HUES48 (cell line): Measurements from ENCODE around the gene LRFN4.

ENCODE experiments used
- H3K27ac ChIP-seq: one replicate; pipeline ENCODE4 v1.7.0; 2013; ENCODE audit warnings: low read depth, low read length, inconsistent platforms
- H3K27me3 ChIP-seq: 2 replicates; pipeline ENCODE4 v1.6.1; 2013; ENCODE audit warnings: mild to moderate bottlenecking, low read length; ENCODE audit not compliant: control insufficient read depth, insufficient read depth
- H3K36me3 ChIP-seq: 2 replicates; pipeline ENCODE4 v1.6.1; 2013; ENCODE audit warnings: low read length; ENCODE audit not compliant: control insufficient read depth, insufficient read depth
- H3K4me1 ChIP-seq: 2 replicates; pipeline ENCODE4 v1.6.1; 2013; ENCODE audit warnings: mild to moderate bottlenecking, low read length; ENCODE audit not compliant: control insufficient read depth, insufficient read depth
- H3K4me3 ChIP-seq: 2 replicates; pipeline ENCODE4 v1.5.1; 2013; ENCODE audit warnings: mild to moderate bottlenecking, low read depth, low read length
- H3K9ac ChIP-seq: 2 replicates; pipeline ENCODE4 v1.6.1; 2013; ENCODE audit warnings: mild to moderate bottlenecking, low read depth, low read length, moderate library complexity
- H3K9me3 ChIP-seq: 2 replicates; pipeline ENCODE4 v1.6.1; 2013; ENCODE audit warnings: low read length; ENCODE audit not compliant: control insufficient read depth, insufficient read depth

LRFN4 gene

DNA sequence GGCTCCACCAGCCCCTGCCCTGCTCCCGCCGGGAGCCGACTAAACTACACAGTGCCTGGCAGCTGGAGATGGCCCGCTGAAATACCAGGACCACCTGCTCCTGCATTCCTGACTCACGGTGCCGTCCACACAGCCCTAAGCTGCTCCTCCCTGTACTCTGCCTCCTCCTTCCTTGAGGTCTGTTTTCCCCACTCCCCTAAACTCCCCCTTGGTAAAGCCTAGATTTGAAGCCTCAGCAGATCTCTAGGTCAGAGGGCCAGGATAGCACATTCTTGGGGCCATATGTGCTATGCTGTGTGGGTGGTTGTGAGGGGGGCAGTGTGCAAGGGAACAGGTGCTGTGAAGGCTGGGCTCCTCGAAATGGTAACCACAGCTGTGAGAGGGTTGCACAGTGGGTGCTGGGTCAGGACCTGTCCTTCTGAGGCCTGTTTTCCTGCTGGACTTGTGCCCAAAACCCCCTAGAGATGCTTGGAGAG, 9.7 kb downstream of the LRFN4 start:
- Histone ChIP-seq H3K9me3 (no peaks in the 10 kb centered on the region), H3K9ac (no peak overlapping the region), H3K27ac (no peak overlapping the region), H3K4me1 (peaks cover 5% of the 10 kb centered on the region), H3K36me3 (peaks cover 2% of the 10 kb centered on the region; the same call in 1 of the 2 replicates), H3K27me3 (no peaks in the 10 kb centered on the region), H3K4me3 (no peak overlapping the region)

DNA sequence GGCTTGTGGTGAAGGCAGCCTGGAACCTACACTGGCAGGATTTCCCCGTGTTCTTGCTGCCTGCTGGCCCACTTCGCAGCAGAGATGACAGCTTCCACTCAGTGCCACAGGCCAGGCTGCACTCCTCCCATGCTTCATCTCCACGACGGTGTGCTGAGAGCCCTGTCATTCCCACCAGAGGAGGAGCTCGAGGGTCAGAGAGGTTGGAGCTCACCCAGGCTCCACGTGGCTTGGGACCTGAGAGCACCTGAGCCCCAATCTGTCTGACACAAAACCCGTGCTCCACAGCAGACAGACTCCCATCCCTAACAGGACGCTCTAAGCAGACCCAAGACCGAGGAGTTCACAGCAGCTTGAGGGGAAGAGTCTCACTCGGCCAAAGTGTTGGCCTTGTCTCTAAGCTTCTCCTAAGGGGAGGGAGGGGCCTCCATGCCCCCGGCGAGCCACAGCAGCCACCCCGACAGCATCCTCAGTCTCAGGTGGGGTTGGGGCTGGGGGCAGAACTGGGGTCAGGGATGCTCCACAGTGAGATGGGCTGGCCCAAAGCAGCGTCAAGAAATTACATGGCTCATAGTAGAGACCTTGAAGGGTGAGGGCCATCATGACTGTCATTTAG, 10.7 kb downstream of the LRFN4 start:
- Histone ChIP-seq H3K9ac (no peak overlapping the region), H3K4me3 (no peak overlapping the region), H3K4me1 (peaks cover 5% of the 10 kb centered on the region), H3K36me3 (peaks cover 2% of the 10 kb centered on the region; the same call in 1 of the 2 replicates), H3K27me3 (no peaks in the 10 kb centered on the region), H3K27ac (no peak overlapping the region), H3K9me3 (no peaks in the 10 kb centered on the region)

- H3K27ac ChIP-seq = no peak overlapping the region
- no peaks in the 10 kb centered on the region for H3K9me3 ChIP-seq
- H3K27me3 ChIP-seq = no peaks in the 10 kb centered on the region
- no peak overlapping the region for H3K4me3 ChIP-seq
- peaks cover 2% of the 10 kb centered on the region; the same call in 1 of the 2 replicates for H3K36me3 ChIP-seq
- H3K4me1 ChIP-seq = peaks cover 5% of the 10 kb centered on the region
- H3K9ac ChIP-seq = no peak overlapping the region
These were observed 11.3 kb downstream of the LRFN4 start for GRCh38 chr11:66868082-66868725.

DNA sequence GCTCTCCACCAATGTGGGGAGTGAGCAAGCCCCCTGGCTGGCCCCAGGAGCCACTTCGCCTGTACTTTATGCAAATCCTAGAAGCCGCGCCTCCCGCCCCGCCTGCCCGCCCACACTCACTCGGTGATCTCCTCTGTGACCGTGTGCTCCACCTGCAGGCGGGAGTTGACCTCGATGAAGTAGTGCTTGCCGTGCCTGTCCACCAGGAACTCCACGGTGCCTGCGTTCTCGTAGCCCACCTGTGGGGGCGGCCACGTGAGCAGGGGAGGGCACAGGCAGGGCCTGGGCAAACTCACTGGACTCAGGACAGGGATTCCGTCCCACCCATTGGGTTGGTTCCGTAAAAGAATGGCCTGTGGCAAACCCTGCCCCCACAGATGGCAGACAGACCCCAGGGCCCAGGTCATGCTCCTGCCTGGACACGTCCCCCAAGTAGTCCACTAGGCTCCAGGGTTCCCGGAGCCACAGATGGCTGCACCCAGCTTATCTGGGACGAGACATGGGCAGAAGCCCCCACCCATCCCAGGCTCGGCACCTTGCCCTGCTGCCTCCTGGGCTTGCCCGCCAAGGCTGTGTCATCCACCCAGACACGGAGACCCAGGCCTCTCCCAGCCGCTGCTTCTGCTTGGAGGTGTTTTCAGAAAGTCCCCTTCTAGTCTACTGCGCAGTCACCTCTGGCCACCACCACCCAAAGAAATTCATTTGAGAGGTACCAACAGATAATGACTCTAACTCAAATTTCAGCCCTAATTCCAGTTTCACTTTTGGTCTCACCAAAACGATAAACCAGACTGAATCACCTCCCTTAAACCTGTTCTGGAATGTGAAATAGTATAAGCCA, 12.1 kb downstream of the LRFN4 start:
- Histone ChIP-seq H3K9ac (no peak overlapping the region), H3K4me3 (no peak overlapping the region), H3K4me1 (peaks cover 5% of the 10 kb centered on the region), H3K27me3 (no peaks in the 10 kb centered on the region), H3K27ac (no peak overlapping the region), H3K9me3 (no peaks in the 10 kb centered on the region), H3K36me3 (peaks cover 2% of the 10 kb centered on the region; the same call in 1 of the 2 replicates)

DNA sequence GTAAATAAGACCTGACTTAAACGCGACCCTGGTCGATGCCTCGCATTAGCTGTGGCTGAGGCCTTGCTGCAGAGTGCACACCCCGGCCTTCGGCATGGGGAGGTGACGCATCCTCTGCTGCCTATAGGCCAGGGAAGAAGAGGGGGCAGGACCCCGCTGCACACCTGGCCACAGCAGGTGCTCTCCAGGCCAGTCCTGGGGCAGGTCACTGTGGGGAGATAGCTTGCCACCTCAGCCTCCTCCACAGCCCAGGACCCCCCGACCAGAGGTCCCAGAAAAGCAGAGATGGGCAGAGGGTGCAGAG, 12.7 kb downstream of the LRFN4 start:
- Histone ChIP-seq H3K36me3 (peaks cover 2% of the 10 kb centered on the region; the same call in 1 of the 2 replicates), H3K9me3 (no peaks in the 10 kb centered on the region), H3K27ac (no peak overlapping the region), H3K9ac (no peak overlapping the region), H3K4me1 (peaks cover 5% of the 10 kb centered on the region), H3K27me3 (no peaks in the 10 kb centered on the region), H3K4me3 (no peak overlapping the region)

DNA sequence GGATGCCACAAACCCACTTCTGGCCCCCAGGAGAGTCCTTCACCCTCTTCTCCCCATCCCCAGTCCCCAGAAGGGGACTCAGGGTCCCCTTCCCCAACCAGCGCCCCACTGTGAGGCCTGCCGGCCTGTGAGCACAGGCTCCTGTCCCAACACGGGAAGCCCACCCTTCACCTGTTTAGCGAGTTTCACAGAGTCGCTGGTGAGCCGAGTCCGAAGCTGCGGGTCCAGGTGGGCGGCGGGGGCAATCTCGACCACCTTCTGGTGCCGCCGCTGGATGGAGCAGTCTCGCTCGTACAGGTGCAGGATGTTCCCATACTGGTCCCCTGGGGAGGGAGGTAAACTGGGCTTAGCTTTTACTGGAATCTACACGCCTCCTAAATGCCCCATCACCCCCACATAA, 13.3 kb downstream of the LRFN4 start:
- Histone ChIP-seq H3K9me3 (no peaks in the 10 kb centered on the region), H3K27ac (no peak overlapping the region), H3K36me3 (peaks cover 2% of the 10 kb centered on the region; the same call in 1 of the 2 replicates), H3K4me3 (no peak overlapping the region), H3K9ac (no peak overlapping the region), H3K4me1 (peaks cover 5% of the 10 kb centered on the region), H3K27me3 (no peaks in the 10 kb centered on the region)

- no peak overlapping the region for H3K4me3 ChIP-seq
- peaks cover 2% of the 10 kb centered on the region; the same call in 1 of the 2 replicates for H3K36me3 ChIP-seq
These were observed 14.0 kb downstream of the LRFN4 start for GRCh38 chr11:66870616-66871520.

DNA sequence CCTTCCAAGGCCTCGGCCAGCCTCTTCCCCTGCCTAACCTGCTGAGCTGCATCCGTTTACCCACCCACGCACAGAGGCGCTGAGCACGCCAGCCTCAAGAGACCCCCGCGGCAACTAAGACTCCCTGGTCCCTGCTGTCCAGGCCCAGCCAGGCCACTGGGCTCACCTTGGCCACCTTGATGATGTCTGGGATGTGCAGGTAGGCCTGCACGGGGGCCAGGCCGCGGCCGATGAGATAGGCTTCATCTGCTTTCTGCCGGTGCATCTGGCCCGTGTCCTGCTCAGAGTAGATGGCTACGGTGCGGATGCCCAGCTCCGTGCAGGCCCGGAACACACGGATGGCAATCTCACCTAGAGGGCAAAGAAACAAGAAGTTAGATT, 14.6 kb downstream of the LRFN4 start:
- no peak overlapping the region for H3K4me3 ChIP-seq
- peaks cover 2% of the 10 kb centered on the region; the same call in 1 of the 2 replicates for H3K36me3 ChIP-seq
- H3K27me3 ChIP-seq = no peaks in the 10 kb centered on the region
- H3K9ac ChIP-seq = no peak overlapping the region
- peaks cover 5% of the 10 kb centered on the region for H3K4me1 ChIP-seq
- no peak overlapping the region for H3K27ac ChIP-seq
- no peaks in the 10 kb centered on the region for H3K9me3 ChIP-seq

More at GRCh38 chr11:66870616-66871520, 14.0 kb downstream of the LRFN4 start:
- H3K27me3 ChIP-seq = no peaks in the 10 kb centered on the region
- peaks cover 5% of the 10 kb centered on the region for H3K4me1 ChIP-seq
- H3K27ac ChIP-seq = no peak overlapping the region
- no peak overlapping the region for H3K9ac ChIP-seq
- H3K9me3 ChIP-seq = no peaks in the 10 kb centered on the region

DNA sequence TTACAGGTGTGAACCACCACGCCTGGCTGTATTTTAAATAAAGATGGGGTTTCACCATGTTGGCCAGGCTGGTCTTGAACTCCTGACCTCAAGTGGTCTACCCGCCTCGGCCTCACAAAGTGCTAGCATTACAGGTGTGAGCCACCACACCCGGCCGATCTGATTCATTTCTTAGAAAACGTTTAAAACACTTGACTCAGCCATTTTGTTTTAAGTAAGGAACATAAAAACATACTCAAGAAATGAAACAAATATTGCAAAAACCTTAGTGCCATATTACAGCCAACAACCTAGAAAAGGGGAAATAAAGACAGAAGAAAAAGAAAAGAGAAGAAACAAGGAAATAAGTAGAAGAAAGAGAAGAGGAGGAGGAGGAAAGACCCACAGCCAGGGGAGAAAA, 17.4 kb downstream of the LRFN4 start:
- Histone ChIP-seq H3K4me3 (no peak overlapping the region), H3K9ac (no peak overlapping the region), H3K27me3 (no peaks in the 10 kb centered on the region), H3K4me1 (peaks cover under 1% of the 10 kb centered on the region; the same call in 1 of the 2 replicates), H3K9me3 (no peaks in the 10 kb centered on the region), H3K27ac (no peak overlapping the region), H3K36me3 (peaks cover 2% of the 10 kb centered on the region; the same call in 1 of the 2 replicates)

DNA sequence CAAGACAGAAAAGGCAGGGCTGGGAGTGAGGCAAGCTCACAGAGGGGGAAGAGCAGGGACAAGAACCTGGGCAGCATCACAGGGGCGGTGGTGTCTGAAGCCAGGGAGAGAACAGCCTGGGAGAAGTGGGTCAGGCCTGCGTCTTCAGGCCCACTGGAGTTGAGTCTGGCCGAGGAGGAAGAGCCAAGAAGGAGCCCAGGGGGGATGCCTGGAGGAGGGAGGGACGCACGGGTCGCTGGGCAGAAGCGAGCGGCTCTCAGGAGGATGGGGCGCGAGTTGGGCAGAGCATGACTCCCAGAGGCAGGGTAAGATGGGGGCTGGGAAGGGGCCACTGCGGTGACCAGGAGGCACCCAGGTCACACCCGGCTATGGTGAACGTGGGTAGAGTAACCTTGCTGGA, 18.5 kb downstream of the LRFN4 start:
- Histone ChIP-seq H3K9me3 (no peaks in the 10 kb centered on the region), H3K4me3 (no peak overlapping the region), H3K9ac (no peak overlapping the region), H3K27me3 (no peaks in the 10 kb centered on the region), H3K4me1 (0 out of 2 replicates have a peak, but pooled peaks cover 2% of the 10 kb centered on the region), H3K27ac (no peak overlapping the region), H3K36me3 (0 out of 2 replicates have a peak, but pooled peaks cover 2% of the 10 kb centered on the region)
